ENCODE data around the gene DHX8. TPM values are rescaled to one million over a fixed set of nuclear protein-coding genes. Genes with fewer than 3 reads are reported as not detected.
A peak's percentile ranks its signal among the peaks of the same experiment; 100 is the strongest.

The DHX8 gene
- polyA plus RNA-seq, 1 donor (not counting 4 experiments of a cell fraction or from before 2014, with no cell fraction given), result 30.1 TPM

- TF ChIP-seq EZH2 (IDR thresholded peaks at IDR 0.05; ENCODE audit: low read length), result no peak
- TF ChIP-seq CTCF (optimal IDR thresholded peaks at IDR 0.05 in 1 of 3, IDR thresholded peaks at IDR 0.05 in 1 of 3, conservative IDR thresholded peaks at IDR 0.05 in 1 of 3; ENCODE audit: extremely low read depth in 1 of 3, insufficient read depth in 2 of 3, low read length in 3 of 3), result no peak
- peaks cover 25% of the 10 kb centered on the region for H3K4me1 ChIP-seq (ENCODE audit: control insufficient read depth, extremely low read depth, insufficient read depth, low read length)
- no peak overlapping the region for H3K27ac ChIP-seq (ENCODE audit: control insufficient read depth, insufficient read depth, low read length)
- FAIRE-seq (no peak), DNase-seq (ENCODE audit: low read depth, low spot score) (no peak)
- H3K9me3 ChIP-seq (ENCODE audit: control insufficient read depth, low read depth, low read length), result no peaks in the 10 kb centered on the region
- no peaks in the 10 kb centered on the region for H4K20me1 ChIP-seq (ENCODE audit: control insufficient read depth, extremely low read depth, insufficient read depth, low read length)
- no peak overlapping the region for H3K4me3 ChIP-seq (ENCODE audit: control insufficient read depth in 2 of 3, extremely low read depth in 1 of 3, insufficient read depth in 2 of 3, low read depth in 1 of 3, low read length in 3 of 3)
- no peak overlapping the region for H3K9ac ChIP-seq (ENCODE audit: control insufficient read depth, extremely low read depth, insufficient read depth, low read length)
- dilution Hi-C loops (cut with MboI; ENCODE audit: extremely low pct_ligation_motif_present, low sequenced_read_pairs), result no loop called here
- H3K79me2 ChIP-seq (ENCODE audit: control insufficient read depth, insufficient read depth, low read length), result no peaks in the 10 kb centered on the region
- no peaks in the 10 kb centered on the region for H3K9me1 ChIP-seq (ENCODE audit: control insufficient read depth, extremely low read depth, insufficient read depth, low read length)
- H3K4me2 ChIP-seq (ENCODE audit: control insufficient read depth, extremely low read depth, insufficient read depth, low read depth, low read length), result no peak overlapping the region
- no peaks in the 10 kb centered on the region for H3K27me3 ChIP-seq (ENCODE audit: control insufficient read depth, extremely low read depth, insufficient read depth, low read length)
- H2AFZ ChIP-seq (ENCODE audit: control insufficient read depth, low read length), result no peak overlapping the region
- H3K36me3 ChIP-seq (ENCODE audit: control insufficient read depth in 2 of 2, extremely low read depth in 1 of 2, insufficient read depth in 2 of 2, low read length in 2 of 2), result no peaks in the 10 kb centered on the region
Measured at GRCh38 chr17:43456029-43456428, 27.7 kb upstream of the DHX8 start.

GRCh38 chr17:43456661-43457361 lies 27.0 kb upstream of the DHX8 start:
- no peak overlapping the region for H3K4me3 ChIP-seq (ENCODE audit: control insufficient read depth in 2 of 3, extremely low read depth in 1 of 3, insufficient read depth in 2 of 3, low read depth in 1 of 3, low read length in 3 of 3)
- H4K20me1 ChIP-seq (ENCODE audit: control insufficient read depth, extremely low read depth, insufficient read depth, low read length), result no peaks in the 10 kb centered on the region
- FAIRE-seq (peak; percentile 51), DNase-seq (ENCODE audit: low read depth, low spot score) (no peak)
- H3K9me3 ChIP-seq (ENCODE audit: control insufficient read depth, low read depth, low read length), result no peaks in the 10 kb centered on the region
- no peaks in the 10 kb centered on the region for H3K79me2 ChIP-seq (ENCODE audit: control insufficient read depth, insufficient read depth, low read length)
- H3K4me1 ChIP-seq (ENCODE audit: control insufficient read depth, extremely low read depth, insufficient read depth, low read length), result peaks cover 25% of the 10 kb centered on the region
- H3K27me3 ChIP-seq (ENCODE audit: control insufficient read depth, extremely low read depth, insufficient read depth, low read length), result no peaks in the 10 kb centered on the region
- H3K4me2 ChIP-seq (ENCODE audit: control insufficient read depth, extremely low read depth, insufficient read depth, low read depth, low read length), result peak overlapping the region; percentile 25
- TF ChIP-seq EZH2 (IDR thresholded peaks at IDR 0.05; ENCODE audit: low read length) (no peak), CTCF (optimal IDR thresholded peaks at IDR 0.05 in 1 of 3, IDR thresholded peaks at IDR 0.05 in 1 of 3, conservative IDR thresholded peaks at IDR 0.05 in 1 of 3; ENCODE audit: extremely low read depth in 1 of 3, insufficient read depth in 2 of 3, low read length in 3 of 3) (no peak)
- H3K9me1 ChIP-seq (ENCODE audit: control insufficient read depth, extremely low read depth, insufficient read depth, low read length), result no peaks in the 10 kb centered on the region
- H3K36me3 ChIP-seq (ENCODE audit: control insufficient read depth in 2 of 2, extremely low read depth in 1 of 2, insufficient read depth in 2 of 2, low read length in 2 of 2), result no peaks in the 10 kb centered on the region
- H2AFZ ChIP-seq (ENCODE audit: control insufficient read depth, low read length), result peak overlapping the region; percentile 44
- dilution Hi-C loops (cut with MboI; ENCODE audit: extremely low pct_ligation_motif_present, low sequenced_read_pairs), result no loop called here
- H3K9ac ChIP-seq (ENCODE audit: control insufficient read depth, extremely low read depth, insufficient read depth, low read length), result no peak overlapping the region
- H3K27ac ChIP-seq (ENCODE audit: control insufficient read depth, insufficient read depth, low read length), result peak overlapping the region; percentile 1
